Activated naive CD8-positive, alpha-beta T cell treated with anti-CD3 and anti-CD28 coated beads, Interleukin-2, amount 50 U/mL, for 24 hours (primary cell): ENCODE results near the gene HPCAL4.

ENCODE experiments used
- ATAC-seq: fragments of 150-1000 bp; cut with Tn5 transposase; one replicate; pipeline ENCODE4 v1.10.0; 2021
- DNase-seq: peaks from one replicate; pipeline ENCODE4 v3.0.0; 2021
- H3K27ac Mint-ChIP-seq: one replicate; pipeline ENCODE4 v1.8.0; 2021; ENCODE audit warnings: mild to moderate bottlenecking, mixed read lengths
- H3K27me3 Mint-ChIP-seq: one replicate; pipeline ENCODE4 v1.8.0; 2021; ENCODE audit warnings: mixed read lengths
- H3K36me3 Mint-ChIP-seq: one replicate; pipeline ENCODE4 v1.8.0; 2021; ENCODE audit warnings: low read depth, mixed read lengths
- H3K4me1 Mint-ChIP-seq: one replicate; pipeline ENCODE4 v1.8.0; 2021; ENCODE audit warnings: mixed read lengths
- H3K4me3 Mint-ChIP-seq: one replicate; pipeline ENCODE4 v1.8.0; 2021; ENCODE audit warnings: mild to moderate bottlenecking, moderate library complexity, mixed read lengths
- H3K9me3 Mint-ChIP-seq: one replicate; pipeline ENCODE4 v1.8.0; 2021; ENCODE audit warnings: mixed read lengths

HPCAL4 gene

GRCh38 chr1:39692152-39693074, 1.2 kb upstream of the HPCAL4 start:
- Mint-ChIP-seq H3K36me3 (no peaks in the 10 kb centered on the region), H3K27ac (no peak overlapping the region), H3K9me3 (no peaks in the 10 kb centered on the region), H3K4me3 (peak overlapping the region; percentile 11), H3K4me1 (peaks cover 50% of the 10 kb centered on the region), H3K27me3 (peaks cover 32% of the 10 kb centered on the region)
- ATAC-seq (no peak), DNase-seq (no peak)

- ATAC-seq, result peak; percentile 1
- no peak overlapping the region for H3K27ac Mint-ChIP-seq
- H3K27me3 Mint-ChIP-seq, result peaks cover 28% of the 10 kb centered on the region
- no peak for DNase-seq
- H3K36me3 Mint-ChIP-seq, result no peaks in the 10 kb centered on the region
- peak overlapping the region; percentile 61 for H3K4me3 Mint-ChIP-seq
- H3K9me3 Mint-ChIP-seq, result no peaks in the 10 kb centered on the region
- peaks cover 50% of the 10 kb centered on the region for H3K4me1 Mint-ChIP-seq
Observed at GRCh38 chr1:39690794-39691382, 345 bp downstream of the HPCAL4 start.

GRCh38 chr1:39690225-39690624, 1.0 kb downstream of the HPCAL4 start:
- peaks cover 24% of the 10 kb centered on the region for H3K27me3 Mint-ChIP-seq
- no peaks in the 10 kb centered on the region for H3K9me3 Mint-ChIP-seq
- H3K36me3 Mint-ChIP-seq, result no peaks in the 10 kb centered on the region
- no peak for ATAC-seq
- no peak for DNase-seq
- no peak overlapping the region for H3K27ac Mint-ChIP-seq
- H3K4me3 Mint-ChIP-seq, result peak overlapping the region; percentile 61
- peaks cover 50% of the 10 kb centered on the region for H3K4me1 Mint-ChIP-seq

- no peak for DNase-seq
- no peak overlapping the region for H3K4me3 Mint-ChIP-seq
- peaks cover 26% of the 10 kb centered on the region for H3K27me3 Mint-ChIP-seq
- no peak overlapping the region for H3K27ac Mint-ChIP-seq
- H3K9me3 Mint-ChIP-seq, result no peaks in the 10 kb centered on the region
- no peak for ATAC-seq
- peaks cover 2% of the 10 kb centered on the region for H3K36me3 Mint-ChIP-seq
- H3K4me1 Mint-ChIP-seq, result peaks cover 47% of the 10 kb centered on the region
Observed at GRCh38 chr1:39689635-39690034, 1.6 kb downstream of the HPCAL4 start.

GRCh38 chr1:39689214-39689613, 2.0 kb downstream of the HPCAL4 start:
- ATAC-seq, result no peak
- Mint-ChIP-seq H3K4me3 (no peak overlapping the region), H3K4me1 (peaks cover 45% of the 10 kb centered on the region), H3K36me3 (peaks cover 2% of the 10 kb centered on the region), H3K27ac (no peak overlapping the region), H3K27me3 (peaks cover 26% of the 10 kb centered on the region), H3K9me3 (no peaks in the 10 kb centered on the region)
- no peak for DNase-seq

GRCh38 chr1:39688706-39689105, 2.5 kb downstream of the HPCAL4 start:
- H3K27me3 Mint-ChIP-seq, result peaks cover 23% of the 10 kb centered on the region
- no peak overlapping the region for H3K4me3 Mint-ChIP-seq
- peaks cover 2% of the 10 kb centered on the region for H3K36me3 Mint-ChIP-seq
- H3K27ac Mint-ChIP-seq, result no peak overlapping the region
- ATAC-seq (no peak), DNase-seq (no peak)
- no peaks in the 10 kb centered on the region for H3K9me3 Mint-ChIP-seq
- peaks cover 45% of the 10 kb centered on the region for H3K4me1 Mint-ChIP-seq

- Mint-ChIP-seq H3K9me3 (no peaks in the 10 kb centered on the region), H3K27ac (no peak overlapping the region), H3K36me3 (peaks cover 4% of the 10 kb centered on the region), H3K4me3 (no peak overlapping the region), H3K27me3 (peaks cover 28% of the 10 kb centered on the region), H3K4me1 (peaks cover 39% of the 10 kb centered on the region)
- ATAC-seq, result no peak
- DNase-seq, result no peak
Observed at GRCh38 chr1:39687243-39687642, 4.0 kb downstream of the HPCAL4 start.

GRCh38 chr1:39685071-39685470, 6.2 kb downstream of the HPCAL4 start:
- ATAC-seq (no peak), DNase-seq (no peak)
- Mint-ChIP-seq H3K4me3 (no peak overlapping the region), H3K4me1 (peaks cover 31% of the 10 kb centered on the region), H3K27me3 (peaks cover 24% of the 10 kb centered on the region), H3K36me3 (peaks cover 4% of the 10 kb centered on the region), H3K27ac (no peak overlapping the region), H3K9me3 (no peaks in the 10 kb centered on the region)

GRCh38 chr1:39684313-39684664, 6.9 kb downstream of the HPCAL4 start:
- no peak overlapping the region for H3K27ac Mint-ChIP-seq
- H3K9me3 Mint-ChIP-seq, result no peaks in the 10 kb centered on the region
- ATAC-seq (no peak), DNase-seq (no peak)
- H3K4me3 Mint-ChIP-seq, result no peak overlapping the region
- peaks cover 19% of the 10 kb centered on the region for H3K27me3 Mint-ChIP-seq
- peaks cover 4% of the 10 kb centered on the region for H3K36me3 Mint-ChIP-seq
- H3K4me1 Mint-ChIP-seq, result peaks cover 24% of the 10 kb centered on the region

GRCh38 chr1:39683591-39684312, 7.5 kb downstream of the HPCAL4 start:
- H3K36me3 Mint-ChIP-seq, result peaks cover 4% of the 10 kb centered on the region
- H3K27ac Mint-ChIP-seq, result no peak overlapping the region
- ATAC-seq (no peak), DNase-seq (no peak)
- no peak overlapping the region for H3K4me3 Mint-ChIP-seq
- peaks cover 23% of the 10 kb centered on the region for H3K4me1 Mint-ChIP-seq
- H3K27me3 Mint-ChIP-seq, result peaks cover 16% of the 10 kb centered on the region
- H3K9me3 Mint-ChIP-seq, result no peaks in the 10 kb centered on the region

GRCh38 chr1:39681999-39682398, 9.2 kb downstream of the HPCAL4 start:
- no peak overlapping the region for H3K27ac Mint-ChIP-seq
- H3K9me3 Mint-ChIP-seq, result no peaks in the 10 kb centered on the region
- H3K27me3 Mint-ChIP-seq, result peaks cover 15% of the 10 kb centered on the region
- peaks cover 17% of the 10 kb centered on the region for H3K4me1 Mint-ChIP-seq
- ATAC-seq (no peak), DNase-seq (no peak)
- no peak overlapping the region for H3K4me3 Mint-ChIP-seq
- peaks cover 4% of the 10 kb centered on the region for H3K36me3 Mint-ChIP-seq

GRCh38 chr1:39681294-39681693, 9.9 kb downstream of the HPCAL4 start:
- Mint-ChIP-seq H3K27ac (no peak overlapping the region), H3K4me1 (peaks cover 17% of the 10 kb centered on the region), H3K9me3 (no peaks in the 10 kb centered on the region), H3K4me3 (no peak overlapping the region), H3K36me3 (peaks cover 4% of the 10 kb centered on the region), H3K27me3 (peaks cover 15% of the 10 kb centered on the region)
- DNase-seq (no peak), ATAC-seq (no peak)

- peaks cover 17% of the 10 kb centered on the region for H3K4me1 Mint-ChIP-seq
- peaks cover 15% of the 10 kb centered on the region for H3K27me3 Mint-ChIP-seq
- H3K36me3 Mint-ChIP-seq, result peaks cover 4% of the 10 kb centered on the region
- H3K27ac Mint-ChIP-seq, result no peak overlapping the region
- no peaks in the 10 kb centered on the region for H3K9me3 Mint-ChIP-seq
- ATAC-seq (no peak), DNase-seq (no peak)
- H3K4me3 Mint-ChIP-seq, result no peak overlapping the region
Observed at GRCh38 chr1:39680751-39681150, 10.5 kb downstream of the HPCAL4 start.

GRCh38 chr1:39679821-39680220, 11.4 kb downstream of the HPCAL4 start:
- no peak for DNase-seq
- H3K9me3 Mint-ChIP-seq, result no peaks in the 10 kb centered on the region

GRCh38 chr1:39678889-39679288, 12.3 kb downstream of the HPCAL4 start:
- no peak overlapping the region for H3K27ac Mint-ChIP-seq
- peaks cover 13% of the 10 kb centered on the region for H3K27me3 Mint-ChIP-seq
- no peak overlapping the region for H3K4me3 Mint-ChIP-seq

More at GRCh38 chr1:39679821-39680220, 11.4 kb downstream of the HPCAL4 start:
- peaks cover 12% of the 10 kb centered on the region for H3K27me3 Mint-ChIP-seq
- no peak overlapping the region for H3K27ac Mint-ChIP-seq
- H3K36me3 Mint-ChIP-seq, result peaks cover 4% of the 10 kb centered on the region
- peaks cover 15% of the 10 kb centered on the region for H3K4me1 Mint-ChIP-seq
- H3K4me3 Mint-ChIP-seq, result no peak overlapping the region
- ATAC-seq, result no peak

More at GRCh38 chr1:39678889-39679288, 12.3 kb downstream of the HPCAL4 start:
- DNase-seq (no peak), ATAC-seq (no peak)
- no peaks in the 10 kb centered on the region for H3K9me3 Mint-ChIP-seq
- H3K4me1 Mint-ChIP-seq, result peaks cover 11% of the 10 kb centered on the region
- H3K36me3 Mint-ChIP-seq, result peaks cover 3% of the 10 kb centered on the region
